GM21737 (cell line): Measurements from ENCODE around the gene CSMD2.
"Not testable (repeated sequence)": the region's sequence is repeated elsewhere in the genome, so short reads cannot be mapped to it uniquely, and the experiment has no call there.

Experiments
- ATAC-seq: cut with Tn5 transposase; IDR thresholded peaks from one replicate; pipeline ENCODE4 v1.9.1; 2021; ENCODE audit warnings: mild to moderate bottlenecking, moderate library complexity; ENCODE audit not compliant: unreplicated experiment

Gene CSMD2

GRCh38 chr1:34113362-34113761 is 51.7 kb downstream of the CSMD2 start:
- no peak for ATAC-seq

- no peak for ATAC-seq
Measured at GRCh38 chr1:34108711-34109110, 56.3 kb downstream of the CSMD2 start.

GRCh38 chr1:34108269-34108668 is 56.8 kb downstream of the CSMD2 start:
- no peak for ATAC-seq

- no peak for ATAC-seq
Measured at GRCh38 chr1:34101151-34101550, 63.9 kb downstream of the CSMD2 start.

- no peak for ATAC-seq
Measured at GRCh38 chr1:34100332-34100731, 64.7 kb downstream of the CSMD2 start.

- not testable (repeated sequence) for ATAC-seq
Measured at GRCh38 chr1:34092399-34092798, 72.6 kb downstream of the CSMD2 start.

- no peak for ATAC-seq
Measured at GRCh38 chr1:34089731-34090130, 75.3 kb downstream of the CSMD2 start.

GRCh38 chr1:34087986-34088385 is 77.0 kb downstream of the CSMD2 start:
- ATAC-seq = no peak

GRCh38 chr1:34086561-34086960 is 78.5 kb downstream of the CSMD2 start:
- no peak for ATAC-seq

GRCh38 chr1:34083974-34084373 is 81.1 kb downstream of the CSMD2 start:
- no peak for ATAC-seq

- not testable (repeated sequence) for ATAC-seq
Measured at GRCh38 chr1:34082085-34082670, 82.9 kb downstream of the CSMD2 start.

GRCh38 chr1:34078383-34078782 is 86.6 kb downstream of the CSMD2 start:
- no peak for ATAC-seq

- ATAC-seq = no peak
Measured at GRCh38 chr1:34075576-34075975, 89.5 kb downstream of the CSMD2 start.

- ATAC-seq = no peak
Measured at GRCh38 chr1:34073028-34073695, 91.9 kb downstream of the CSMD2 start.

GRCh38 chr1:34070201-34070836 is 94.7 kb downstream of the CSMD2 start:
- ATAC-seq = no peak

GRCh38 chr1:34066981-34067603 is 97.9 kb downstream of the CSMD2 start:
- ATAC-seq = no peak

GRCh38 chr1:34066166-34066565 is 98.9 kb downstream of the CSMD2 start:
- ATAC-seq = no peak

GRCh38 chr1:34065498-34065897 is 99.5 kb downstream of the CSMD2 start:
- ATAC-seq = no peak

GRCh38 chr1:34060901-34061415 is 104.1 kb downstream of the CSMD2 start:
- ATAC-seq = no peak

GRCh38 chr1:34060187-34060730 is 104.8 kb downstream of the CSMD2 start:
- ATAC-seq = no peak

- no peak for ATAC-seq
Measured at GRCh38 chr1:34057347-34058130, 107.5 kb downstream of the CSMD2 start.
